Prostate gland (tissue), 2 donors: ENCODE data around the gene ADAMTS3. TPM values are rescaled to one million over a fixed set of nuclear protein-coding genes. Genes with fewer than 3 reads are reported as not detected.
A peak's percentile ranks its signal among the peaks of the same experiment; 100 is the strongest.

Source experiments
- DNase-seq: peaks from one replicate; pipeline ENCODE4 v3.0.0-alpha.2; 2019; ENCODE audit warnings: low spot score
- H3K27ac ChIP-seq, 2 donors: fragments of 200-600 bp; sonication (generic); 2 replicates each; pipeline ENCODE4 v1.5.1; 2017 to 2019
- H3K27me3 ChIP-seq: fragments of 200-600 bp; sonication (generic); replicated peaks from 2 replicates; pipeline ENCODE4 v1.5.1; 2019; ENCODE audit not compliant: insufficient read depth
- H3K36me3 ChIP-seq, 2 donors: fragments of 200-600 bp; sonication (generic); 1 replicate in 1 of 2; 2 replicates in 1 of 2; pipeline versions ENCODE4 v1.5.1 to v1.8.1; 2017 to 2019
- H3K4me1 ChIP-seq: fragments of 200-600 bp; sonication (generic); replicated peaks from 2 replicates; pipeline ENCODE4 v1.5.1; 2019
- H3K4me3 ChIP-seq, 2 donors: fragments of 200-600 bp; sonication (generic); 2 replicates each; pipeline ENCODE4 v1.5.1; 2017 to 2019
- H3K9me3 ChIP-seq: fragments of 200-600 bp; sonication (generic); 2 replicates; pipeline ENCODE4 v1.5.1; 2017
- POLR2A ChIP-seq: fragments of 450-650 bp; IDR thresholded peaks from one replicate; pipeline ENCODE4 v1.6.1; 2016; ENCODE audit warnings: antibody characterized with exemption, mild to moderate bottlenecking
- POLR2AphosphoS5 ChIP-seq: sonication (generic); formaldehyde crosslinking; IDR thresholded peaks from one replicate; pipeline ENCODE4 v1.6.1; 2017; ENCODE audit warnings: antibody characterized with exemption
- WGBS: methylation state at CpG from one replicate; pipeline ENCODE4 v1.1.5; 2018; 5-methylcytosine and 5-hydroxymethylcytosine counted together
- intact Hi-C: fragments of 100-400 bp; cut with DNase I; formaldehyde crosslinking; loops from one replicate; pipeline ENCODE4 v1.14.2; 2022
- total RNA-seq, 2 donors: library from RNA; depleted of rRNA; stranded (reverse); fragments of >200 nt; gene quantifications; one replicate each; pipeline ENCODE4 v1.1.0, GENCODE V29; 2016
- TF ChIP-seq, protein P1 (sequence below), 4 experiments: fragments of 200-600 bp in 2 of 4; fragments of 450-650 bp in 2 of 4; sonication (generic) in 2 of 4; IDR thresholded peaks; 1 replicate in 3 of 4; 2 replicates in 1 of 4; pipeline ENCODE4 v1.5.1; 2016 to 2019; ENCODE audit warnings: antibody characterized with exemption in 4 of 4, mild to moderate bottlenecking in 2 of 4, moderate library complexity in 2 of 4

The ADAMTS3 gene
- total RNA-seq, 2 donors from 2014 or later, result 0.36 to 4.0 TPM

DNA sequence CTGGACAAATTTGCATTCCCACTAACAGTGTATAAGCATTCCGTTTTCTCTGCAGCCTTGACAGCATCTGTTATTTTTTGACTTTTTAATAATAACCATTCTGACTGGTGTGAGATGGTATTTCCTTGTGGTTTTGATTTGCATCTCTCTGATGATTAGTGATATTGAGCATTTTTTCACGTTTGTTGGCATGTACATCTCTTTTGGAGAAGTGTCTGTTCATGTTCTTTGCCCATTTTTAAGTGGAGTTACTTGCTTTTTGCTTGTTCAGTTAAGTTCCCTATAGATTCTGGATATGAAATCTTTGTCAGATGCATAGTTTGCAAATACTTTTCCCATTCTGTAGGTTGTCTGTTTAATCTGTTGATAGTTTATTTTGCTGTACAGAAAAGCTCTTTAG is 68.8 kb downstream of the ADAMTS3 start:
- Histone ChIP-seq H3K36me3 (no peaks in the 10 kb centered on the region), H3K27me3 (no peaks in the 10 kb centered on the region), H3K4me3 (no peak overlapping the region), H3K27ac (no peak overlapping the region), H3K4me1 (no peaks in the 10 kb centered on the region), H3K9me3 (no peaks in the 10 kb centered on the region)
- no peak for TF ChIP-seq POLR2A
- TF ChIP-seq, protein P1, sequence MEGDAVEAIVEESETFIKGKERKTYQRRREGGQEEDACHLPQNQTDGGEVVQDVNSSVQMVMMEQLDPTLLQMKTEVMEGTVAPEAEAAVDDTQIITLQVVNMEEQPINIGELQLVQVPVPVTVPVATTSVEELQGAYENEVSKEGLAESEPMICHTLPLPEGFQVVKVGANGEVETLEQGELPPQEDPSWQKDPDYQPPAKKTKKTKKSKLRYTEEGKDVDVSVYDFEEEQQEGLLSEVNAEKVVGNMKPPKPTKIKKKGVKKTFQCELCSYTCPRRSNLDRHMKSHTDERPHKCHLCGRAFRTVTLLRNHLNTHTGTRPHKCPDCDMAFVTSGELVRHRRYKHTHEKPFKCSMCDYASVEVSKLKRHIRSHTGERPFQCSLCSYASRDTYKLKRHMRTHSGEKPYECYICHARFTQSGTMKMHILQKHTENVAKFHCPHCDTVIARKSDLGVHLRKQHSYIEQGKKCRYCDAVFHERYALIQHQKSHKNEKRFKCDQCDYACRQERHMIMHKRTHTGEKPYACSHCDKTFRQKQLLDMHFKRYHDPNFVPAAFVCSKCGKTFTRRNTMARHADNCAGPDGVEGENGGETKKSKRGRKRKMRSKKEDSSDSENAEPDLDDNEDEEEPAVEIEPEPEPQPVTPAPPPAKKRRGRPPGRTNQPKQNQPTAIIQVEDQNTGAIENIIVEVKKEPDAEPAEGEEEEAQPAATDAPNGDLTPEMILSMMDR (IDR thresholded peaks at IDR 0.05), result no peak
- no peak for TF ChIP-seq POLR2AphosphoS5
- no peak for DNase-seq
- intact Hi-C loops, result no loop called here
- WGBS, result 86% methylated on average over 2 of the region's 2 CpGs

DNA sequence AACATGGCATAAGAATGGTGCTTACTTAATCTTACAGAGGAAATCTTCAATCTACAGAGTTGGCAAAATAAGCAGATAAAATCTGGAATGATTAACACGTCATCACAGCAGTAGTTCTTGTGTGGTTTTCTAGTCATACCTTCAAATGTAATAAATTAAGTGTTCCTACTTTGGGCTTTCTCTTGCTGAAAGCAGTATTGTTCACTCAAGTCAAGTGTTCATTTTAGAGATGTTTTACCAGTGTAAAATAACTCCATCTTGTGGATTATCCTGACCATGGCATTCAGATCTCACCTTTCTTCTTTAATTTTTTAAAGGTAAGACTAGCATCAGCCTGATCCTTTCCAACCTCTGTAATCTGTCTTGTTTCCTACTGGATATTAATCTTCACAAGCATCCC is 72.9 kb downstream of the ADAMTS3 start:
- TF ChIP-seq POLR2AphosphoS5, result no peak
- TF ChIP-seq, protein P1 (IDR thresholded peaks at IDR 0.05), result peak in 1 of 4 experiments; percentile 21
- 22% methylated on average over 1 of the region's 1 CpG for WGBS
- no peaks in the 10 kb centered on the region for H3K4me1 ChIP-seq
- H3K27ac ChIP-seq, result no peak overlapping the region
- no peaks in the 10 kb centered on the region for H3K9me3 ChIP-seq
- no peaks in the 10 kb centered on the region for H3K36me3 ChIP-seq
- no peak for DNase-seq
- intact Hi-C loops, result no loop called here
- H3K4me3 ChIP-seq, result no peak overlapping the region
- H3K27me3 ChIP-seq, result no peaks in the 10 kb centered on the region

DNA sequence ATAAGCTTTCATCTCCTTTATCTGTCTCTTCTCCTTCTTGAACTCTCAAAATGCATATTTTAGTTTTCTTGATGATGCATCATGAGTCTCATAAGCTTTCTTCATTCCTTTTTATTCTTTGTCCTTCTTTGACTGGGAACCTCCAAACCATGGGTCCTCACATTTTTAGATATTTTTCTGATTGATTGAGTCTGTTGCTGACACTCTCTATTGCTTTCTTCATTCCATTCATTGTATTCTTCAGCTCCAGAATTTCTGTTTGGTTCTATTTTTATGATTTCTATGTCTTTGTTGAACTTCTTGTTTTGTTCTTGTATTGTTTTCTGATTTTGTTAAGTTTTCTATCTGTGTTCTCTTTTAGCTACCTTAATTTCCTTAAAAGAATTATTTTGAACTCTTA is 74.9 kb downstream of the ADAMTS3 start:
- TF ChIP-seq POLR2AphosphoS5 (no peak), POLR2A (no peak)
- TF ChIP-seq, protein P1 (IDR thresholded peaks at IDR 0.05), result no peak

DNA sequence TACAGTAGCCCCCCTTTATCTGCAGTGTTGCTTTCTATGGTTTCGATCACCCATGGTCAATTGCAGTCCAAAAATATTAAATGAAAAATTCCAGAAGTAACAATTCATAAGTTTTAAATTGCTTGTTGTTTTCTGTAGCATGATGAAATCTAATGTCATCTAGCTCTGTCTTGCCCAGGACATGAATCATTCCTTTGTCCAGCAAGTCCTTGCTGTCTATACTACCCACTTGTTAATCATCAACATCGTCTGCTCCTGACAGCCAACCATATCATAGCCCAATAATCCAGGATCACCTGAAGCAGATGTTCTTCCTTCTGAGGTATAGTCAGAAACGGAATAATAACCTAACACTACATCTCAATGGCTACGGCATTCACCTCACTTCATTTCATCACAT is 79.8 kb downstream of the ADAMTS3 start:
- TF ChIP-seq, protein P1 (IDR thresholded peaks at IDR 0.05), result no peak
- no peak for TF ChIP-seq POLR2AphosphoS5
- no peak for TF ChIP-seq POLR2A
- DNase-seq, result no peak
- no peaks in the 10 kb centered on the region for H3K36me3 ChIP-seq
- no peaks in the 10 kb centered on the region for H3K9me3 ChIP-seq
- H3K27me3 ChIP-seq, result no peaks in the 10 kb centered on the region
- intact Hi-C loops, result no loop called here
- no peak overlapping the region for H3K4me3 ChIP-seq
- H3K27ac ChIP-seq, result no peak overlapping the region
- 59% methylated on average over 4 of the region's 4 CpGs for WGBS
- H3K4me1 ChIP-seq, result no peaks in the 10 kb centered on the region

More for the DNA sequence above, 74.9 kb downstream of the ADAMTS3 start:
- DNase-seq, result no peak
- no peak overlapping the region for H3K27ac ChIP-seq
- H3K27me3 ChIP-seq, result no peaks in the 10 kb centered on the region
- no peaks in the 10 kb centered on the region for H3K36me3 ChIP-seq
- no peak overlapping the region for H3K4me3 ChIP-seq
- no peaks in the 10 kb centered on the region for H3K9me3 ChIP-seq
- intact Hi-C loops, result no loop called here
- no peaks in the 10 kb centered on the region for H3K4me1 ChIP-seq

DNA sequence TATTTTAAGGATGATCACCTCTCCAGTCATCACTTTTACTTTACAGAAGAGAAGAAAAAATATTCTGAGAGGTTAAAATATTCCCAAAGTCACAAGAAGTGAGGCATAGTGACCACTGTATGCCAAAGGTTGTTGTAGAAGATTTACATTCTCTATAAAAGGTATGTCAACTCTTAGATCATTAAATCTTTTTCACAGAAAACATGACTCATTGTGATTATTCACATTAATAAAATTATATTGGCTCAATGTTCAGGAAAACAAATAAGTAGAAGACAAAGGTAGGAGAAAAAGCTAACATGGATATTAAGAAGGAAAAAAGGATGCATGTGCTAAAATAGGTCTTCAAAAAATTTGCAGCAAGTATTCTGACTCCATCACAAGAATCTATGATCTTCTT is 82.0 kb downstream of the ADAMTS3 start:
- no peak for DNase-seq
- H3K27me3 ChIP-seq, result no peaks in the 10 kb centered on the region
- TF ChIP-seq POLR2AphosphoS5 (no peak), POLR2A (no peak)
- TF ChIP-seq, protein P1 (IDR thresholded peaks at IDR 0.05), result no peak
- H3K27ac ChIP-seq, result no peak overlapping the region
- intact Hi-C loops, result no loop called here
- H3K36me3 ChIP-seq, result no peaks in the 10 kb centered on the region
- H3K9me3 ChIP-seq, result no peaks in the 10 kb centered on the region
- no peaks in the 10 kb centered on the region for H3K4me1 ChIP-seq
- H3K4me3 ChIP-seq, result no peak overlapping the region
